C1 segment of cervical spinal cord (tissue), 14 donors: ENCODE data around the gene TNFSF13B.

Experiments used
- DNase-seq, 14 donors: peaks; one replicate each; lab custom pipeline; 2025; lab: John Stamatoyannopoulos, UW

TNFSF13B gene

DNA sequence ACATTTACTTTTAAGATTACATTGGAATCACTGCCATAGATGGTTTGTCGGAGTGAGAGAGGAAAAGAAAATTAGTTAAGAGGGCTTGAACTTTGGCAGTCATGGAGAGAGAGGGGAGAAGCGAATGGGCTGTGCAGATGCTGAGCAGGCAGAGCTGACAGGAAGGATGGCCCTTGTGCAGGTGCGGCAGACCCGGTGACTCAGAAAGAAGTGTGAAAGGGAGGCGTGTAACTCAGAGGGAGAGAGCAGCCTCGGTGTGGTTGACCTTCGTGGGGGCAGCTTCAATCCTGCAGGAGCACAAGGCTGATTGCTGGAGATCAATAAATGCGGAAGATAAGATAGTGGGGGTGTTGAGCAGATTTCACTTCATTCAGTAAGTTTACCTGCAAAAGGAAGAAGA lies 76.9 kb downstream of the TNFSF13B start:
- no peak for DNase-seq

GRCh38 chr13:108349269-108349668 lies 79.8 kb downstream of the TNFSF13B start:
- DNase-seq: no peak

- no peak for DNase-seq
These were observed 81.1 kb downstream of the TNFSF13B start for GRCh38 chr13:108350579-108350978.

- DNase-seq: no peak
These were observed 83.1 kb downstream of the TNFSF13B start for GRCh38 chr13:108352599-108352998.

- DNase-seq: no peak
These were observed 87.7 kb downstream of the TNFSF13B start for GRCh38 chr13:108357228-108357627.
